CD4-positive, alpha-beta T cell treated with Interleukin-6 for 4 hours (primary cell): Measurements from ENCODE around the gene PHF21A.
"Not testable (repeated sequence)": the region's sequence is repeated elsewhere in the genome, so short reads cannot be mapped to it uniquely, and the experiment has no call there.

Experiments used
- DNase-seq: peaks from one replicate; pipeline ENCODE4 v3.0.0-alpha.2; 2020; ENCODE audit warnings: mixed read lengths

The PHF21A gene

DNA sequence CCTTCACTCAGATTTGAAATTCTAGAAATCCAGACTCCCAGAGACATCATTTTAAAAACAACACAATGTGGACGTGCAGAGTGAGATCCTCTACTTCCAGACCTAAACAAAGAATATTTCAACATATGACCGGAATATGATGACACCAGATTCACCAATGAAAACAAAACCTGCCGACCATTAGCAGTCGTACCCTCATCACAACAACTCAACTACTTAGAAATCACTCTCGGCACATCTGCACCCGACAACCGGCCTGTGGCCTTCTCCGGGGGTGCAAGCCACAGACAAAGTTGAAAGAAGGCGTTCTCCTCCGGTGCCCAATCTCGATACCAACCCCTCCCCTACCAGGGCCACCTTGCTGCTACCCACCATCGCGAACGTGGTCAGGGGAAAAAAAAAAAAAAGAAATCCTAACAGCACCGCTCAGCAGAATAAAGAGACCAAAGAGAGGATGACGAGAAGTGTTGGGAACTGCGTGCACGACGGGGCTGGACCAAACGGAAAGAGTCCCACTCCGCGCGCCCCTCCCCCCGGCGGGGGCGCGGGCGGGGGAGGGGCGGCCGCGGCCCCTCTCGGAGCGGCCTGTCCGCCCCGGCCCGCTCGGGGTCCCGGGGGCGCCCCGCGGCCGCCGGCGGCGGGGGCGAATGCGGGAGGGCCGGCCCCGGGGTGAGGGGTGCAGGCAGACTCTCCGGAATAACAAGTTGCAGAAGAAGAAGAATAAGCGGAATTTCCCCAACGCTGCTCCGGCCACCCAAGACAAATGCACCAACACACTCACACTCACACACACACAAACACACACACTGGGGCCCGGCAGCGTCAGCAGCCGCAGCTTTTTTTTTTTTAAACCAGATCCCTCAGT is 1.7 kb downstream of the PHF21A start:
- peak; percentile 64 for DNase-seq

DNA sequence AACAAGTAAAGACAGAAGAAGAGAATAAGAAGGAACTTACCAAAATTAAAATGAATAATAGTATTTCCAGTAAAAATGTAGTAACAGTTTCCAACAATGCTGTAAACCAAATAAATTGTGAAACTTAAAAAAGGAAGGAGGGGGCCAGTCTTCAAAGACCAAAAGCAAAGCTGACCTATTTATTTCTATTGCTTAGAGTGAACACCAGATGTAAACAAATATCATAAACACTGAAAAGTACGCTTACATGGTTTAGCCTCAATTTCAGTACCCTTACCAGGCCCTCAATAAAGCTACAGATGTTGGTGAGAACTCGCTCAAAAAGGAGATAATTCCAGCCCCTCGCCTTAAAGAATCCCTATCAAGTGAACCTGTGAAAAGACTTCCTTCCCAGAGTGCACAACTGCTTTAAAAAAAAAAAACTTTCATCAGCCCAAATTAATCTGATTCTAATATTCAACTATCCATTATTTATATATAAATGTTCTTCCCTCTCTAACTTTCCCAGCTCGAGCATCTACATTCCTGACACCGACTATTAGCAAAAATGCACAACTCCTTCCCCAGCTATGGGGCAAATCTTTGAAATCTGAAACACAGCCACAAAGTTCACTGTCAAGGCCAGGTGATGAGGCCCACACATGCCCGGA is 2.4 kb downstream of the PHF21A start:
- DNase-seq: peak; percentile 4

DNA sequence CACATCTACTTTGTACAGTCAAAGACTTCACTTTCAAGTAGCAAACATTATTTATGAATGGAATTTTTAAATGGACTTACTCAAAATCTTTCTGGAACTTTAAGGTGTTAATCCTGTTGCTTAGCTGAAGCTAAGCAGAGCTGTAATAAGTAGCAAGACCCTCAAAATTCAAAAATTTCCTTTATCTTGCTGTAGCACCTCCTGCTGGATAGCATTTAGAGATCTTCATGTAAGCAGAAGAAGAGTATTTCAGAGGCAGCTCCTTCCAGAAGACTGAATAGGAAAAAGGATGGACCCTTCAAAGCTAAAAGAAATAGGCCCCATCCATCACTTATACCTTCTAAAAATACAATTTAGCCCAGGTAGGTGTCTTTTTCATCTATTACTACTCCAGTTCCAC is 3.4 kb downstream of the PHF21A start:
- no peak for DNase-seq

DNA sequence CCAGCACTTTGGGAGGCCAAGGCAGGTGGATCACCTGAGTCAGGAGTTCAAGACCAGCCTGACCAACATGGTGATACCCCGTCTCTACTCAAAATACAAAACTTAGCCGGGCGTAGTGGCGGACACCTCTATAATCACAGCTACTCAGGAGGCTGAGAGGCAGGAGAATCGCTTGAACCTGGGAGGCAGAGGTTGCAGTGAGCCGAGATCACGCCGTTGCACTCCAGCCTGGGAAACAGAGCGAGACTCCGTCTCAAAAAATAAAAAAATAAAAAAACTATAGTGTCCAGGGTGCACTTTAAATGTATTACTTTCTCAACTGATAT is 4.6 kb downstream of the PHF21A start:
- not testable (repeated sequence) for DNase-seq

DNA sequence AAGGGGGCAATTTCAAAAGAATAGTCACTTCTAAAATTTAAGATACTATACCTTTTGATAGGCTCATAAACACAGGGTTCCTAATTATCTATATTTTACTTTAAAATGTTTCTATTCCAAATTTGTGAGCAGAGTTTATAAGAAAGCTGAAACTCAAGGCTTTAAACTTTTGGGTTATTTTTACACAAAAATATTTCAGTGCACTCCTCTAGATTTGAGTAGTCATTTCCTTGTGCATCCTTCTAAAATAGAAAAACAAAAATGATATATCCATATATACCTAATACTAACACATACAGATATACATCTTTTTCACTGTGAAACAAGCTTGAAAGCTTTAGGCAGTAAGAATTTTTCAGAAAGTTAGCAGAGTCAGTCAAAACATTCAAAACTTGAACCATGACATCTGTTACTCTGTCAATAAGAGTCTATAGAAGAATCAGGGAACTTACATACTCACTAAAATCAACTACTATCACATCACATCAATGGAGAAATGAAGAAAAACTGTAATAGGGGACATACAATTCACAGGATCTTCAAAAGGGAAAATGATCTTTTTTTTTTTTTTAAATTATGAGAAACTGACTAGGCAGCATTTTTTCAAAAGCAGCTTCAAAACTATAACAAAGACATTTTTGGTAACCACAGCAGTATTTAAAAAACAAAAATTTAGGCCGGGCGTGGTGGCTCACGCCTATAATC is 5.1 kb downstream of the PHF21A start:
- DNase-seq: no peak

DNA sequence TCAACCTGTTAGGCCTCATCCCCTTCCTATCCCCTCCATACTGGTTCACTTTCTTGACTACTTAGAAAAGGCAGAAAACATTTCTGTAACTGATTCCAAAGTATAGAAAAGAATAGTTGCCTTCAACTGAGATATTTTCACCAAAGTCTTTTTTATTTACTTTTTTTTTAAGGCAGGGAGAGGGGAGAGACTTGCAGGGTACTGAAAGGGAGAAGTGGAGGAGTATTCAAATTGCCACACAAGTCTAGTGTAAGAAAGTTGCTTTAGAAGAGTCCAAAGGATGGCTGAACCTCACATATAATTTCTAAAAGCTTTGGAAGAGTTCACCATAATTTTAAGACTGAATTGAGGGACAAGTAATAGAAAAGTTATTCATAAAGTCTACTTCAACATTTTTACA is 6.3 kb downstream of the PHF21A start:
- no peak for DNase-seq

DNA sequence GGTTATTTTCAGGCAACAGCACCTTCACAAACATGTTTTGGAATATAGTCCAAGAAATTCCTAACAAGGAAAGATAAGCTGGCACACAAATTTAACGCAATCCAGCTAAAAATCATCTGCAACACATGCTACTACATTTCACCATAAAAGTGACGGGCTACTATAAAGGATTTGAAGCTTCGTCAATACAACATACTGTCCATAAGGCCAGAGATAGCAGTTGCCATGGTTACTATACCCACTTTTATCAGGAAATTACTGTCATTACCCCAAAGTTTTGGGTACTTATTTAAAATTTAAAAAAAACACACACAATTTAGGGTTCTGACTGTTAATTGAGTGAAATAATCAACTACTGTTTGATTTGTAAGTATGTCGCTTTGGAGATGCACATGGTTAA is 6.9 kb downstream of the PHF21A start:
- no peak for DNase-seq

DNA sequence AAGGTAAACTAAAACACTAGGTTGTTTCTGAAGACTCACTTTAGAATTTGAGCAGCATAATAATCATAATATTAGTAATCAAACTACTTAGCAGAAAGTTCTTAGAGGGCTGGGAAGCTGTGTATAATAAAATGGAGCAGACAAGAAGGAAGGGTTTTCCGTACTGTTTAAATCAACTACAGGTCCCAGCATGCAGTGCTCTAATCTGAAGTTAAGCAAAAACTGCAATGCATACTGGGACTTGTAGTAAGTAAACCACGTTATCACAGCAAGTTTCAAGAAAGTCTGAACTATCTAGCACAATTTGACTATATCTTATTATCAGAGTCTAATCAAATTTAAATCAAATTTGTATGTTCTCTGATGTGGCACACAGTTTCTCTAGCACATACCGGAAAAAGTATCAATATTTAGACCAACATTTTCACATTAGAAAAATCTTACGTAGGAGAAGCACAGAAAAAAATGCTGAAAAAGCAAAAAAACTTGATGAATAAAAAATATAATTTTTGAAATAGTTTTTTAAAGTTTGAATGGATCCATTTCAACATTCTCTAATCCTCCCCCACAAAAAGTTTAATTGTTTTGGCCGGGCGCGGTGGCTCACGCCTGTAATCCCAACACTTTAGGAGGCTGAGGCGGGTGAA is 8.2 kb downstream of the PHF21A start:
- DNase-seq: peak; percentile 37

DNA sequence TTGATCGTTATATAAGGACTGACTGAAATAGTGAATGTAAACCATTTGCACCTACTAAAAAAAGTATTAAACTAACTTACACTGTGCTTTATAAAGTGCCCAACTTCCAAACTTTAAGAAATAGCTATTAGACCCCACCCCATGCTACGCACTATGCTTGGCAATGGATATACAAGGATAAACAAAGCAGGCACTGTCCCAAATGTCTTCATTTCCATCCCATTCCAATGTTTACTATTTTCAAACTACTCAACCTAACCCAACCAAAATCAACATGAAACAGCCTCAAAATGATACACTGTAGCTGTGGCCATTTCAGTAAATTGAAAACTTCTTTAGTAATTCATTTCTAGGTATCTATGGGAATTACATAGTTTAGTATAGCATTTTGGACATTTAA is 12.5 kb downstream of the PHF21A start:
- no peak for DNase-seq

DNA sequence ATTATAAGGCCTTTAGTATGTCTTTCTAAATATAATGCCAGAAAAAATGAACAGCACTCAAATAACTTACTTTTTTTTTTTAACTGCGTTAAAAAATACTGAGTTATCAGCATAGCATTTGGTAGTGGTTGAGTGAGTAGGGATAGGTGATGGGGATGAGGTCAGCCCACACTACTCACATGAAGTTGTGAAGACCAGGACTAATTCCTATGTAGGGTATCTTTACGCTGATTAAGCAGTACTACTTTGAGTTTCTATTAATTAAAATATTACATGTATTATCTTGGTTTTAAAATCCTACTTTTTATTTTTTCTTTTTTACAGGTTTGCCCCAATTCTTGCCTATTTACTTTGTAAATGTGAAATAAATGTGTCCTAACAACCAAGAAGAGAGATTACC is 13.5 kb downstream of the PHF21A start:
- DNase-seq: no peak

DNA sequence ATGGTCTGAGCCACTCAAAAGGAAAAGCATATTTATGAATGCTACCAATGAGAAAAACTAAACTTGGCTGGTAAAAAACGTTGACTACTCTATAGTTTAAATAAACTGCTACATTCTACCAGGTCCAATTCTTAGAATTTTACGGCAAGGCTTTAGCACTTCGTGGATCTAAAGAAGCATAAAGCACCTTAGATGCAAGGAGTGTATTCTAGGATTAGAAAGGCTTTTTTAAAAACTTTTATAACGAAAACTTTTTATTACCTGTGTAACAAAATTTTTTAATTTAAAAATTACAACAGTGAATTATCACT is 13.9 kb downstream of the PHF21A start:
- no peak for DNase-seq

DNA sequence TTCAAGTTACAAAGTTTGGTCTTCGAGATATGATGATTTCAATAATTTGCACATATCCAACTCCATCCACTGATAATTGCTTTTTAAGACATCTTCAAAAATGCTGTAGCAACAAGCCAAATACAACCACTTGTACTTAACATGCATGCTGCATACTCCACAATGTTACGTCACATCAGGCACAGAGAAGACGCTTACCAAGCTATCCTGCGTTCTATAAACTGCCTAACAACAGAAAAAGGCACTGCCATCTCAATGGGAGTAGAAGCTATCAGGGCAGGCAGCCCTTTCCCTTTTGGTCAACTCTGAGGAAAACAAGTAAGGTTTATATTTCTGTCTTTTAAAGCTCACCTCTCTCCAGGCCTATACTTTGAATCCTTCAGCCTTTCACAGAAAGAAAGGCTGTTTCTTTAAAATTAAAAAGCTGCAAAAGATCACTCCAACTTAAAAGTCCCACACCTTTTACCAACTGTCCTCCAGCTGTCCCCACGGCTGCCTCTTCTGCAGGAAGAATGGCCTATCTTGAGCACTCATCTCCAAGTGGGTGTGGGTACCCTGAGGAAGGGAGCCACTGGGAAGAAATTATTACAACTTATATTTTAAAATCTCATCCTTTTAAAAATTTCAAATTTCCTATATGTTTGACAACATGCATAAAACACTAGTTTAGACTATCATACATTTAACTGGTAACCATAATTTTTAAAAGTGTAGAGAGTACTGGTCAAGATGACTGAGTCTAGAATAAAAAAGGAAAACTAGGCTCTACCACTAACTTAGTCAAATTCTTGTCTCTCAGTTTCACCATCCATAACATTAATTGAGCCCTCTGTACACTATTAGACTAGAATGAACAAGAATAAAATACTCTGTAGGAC is 14.5 kb downstream of the PHF21A start:
- no peak for DNase-seq

DNA sequence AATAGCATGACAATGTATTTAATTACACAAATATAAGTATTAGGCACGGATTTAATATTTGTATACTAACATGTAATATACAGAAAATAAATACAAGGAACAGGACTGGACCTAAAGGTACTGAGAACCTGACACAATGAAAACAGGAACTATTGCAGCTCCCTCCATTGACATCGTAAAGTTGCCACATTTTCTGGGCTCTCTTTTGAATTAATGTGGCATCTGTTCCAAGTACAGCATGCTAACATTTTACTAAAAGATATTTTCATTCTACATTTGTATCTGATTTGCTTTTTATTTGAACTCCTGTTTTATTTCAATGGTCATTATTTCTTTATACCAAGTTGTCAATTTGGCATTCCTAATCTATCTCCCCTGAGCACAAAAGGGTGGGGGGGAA is 15.3 kb downstream of the PHF21A start:
- DNase-seq: no peak

DNA sequence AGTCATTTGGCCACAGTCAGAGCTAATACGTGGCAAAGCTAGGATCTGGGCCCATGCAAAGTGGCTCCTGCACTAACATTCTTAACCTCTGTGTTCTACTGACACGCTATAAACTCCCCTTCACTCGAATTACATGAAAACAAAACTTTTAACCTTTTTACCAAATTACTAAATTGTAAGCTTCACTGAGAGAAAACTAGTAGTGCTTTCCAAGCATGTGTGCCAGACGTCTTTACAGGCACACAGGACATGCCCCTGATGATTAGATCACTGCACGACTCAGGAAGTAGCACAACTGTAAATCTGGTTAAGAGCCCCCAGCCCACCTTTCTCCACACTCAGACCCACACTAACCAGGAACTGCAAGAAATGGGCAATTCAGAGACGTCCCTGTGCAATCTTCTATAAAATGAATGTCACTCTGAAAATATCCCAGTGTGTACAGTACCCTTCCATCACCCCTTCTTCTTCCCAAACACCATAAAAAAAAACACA is 16.1 kb downstream of the PHF21A start:
- DNase-seq: no peak

DNA sequence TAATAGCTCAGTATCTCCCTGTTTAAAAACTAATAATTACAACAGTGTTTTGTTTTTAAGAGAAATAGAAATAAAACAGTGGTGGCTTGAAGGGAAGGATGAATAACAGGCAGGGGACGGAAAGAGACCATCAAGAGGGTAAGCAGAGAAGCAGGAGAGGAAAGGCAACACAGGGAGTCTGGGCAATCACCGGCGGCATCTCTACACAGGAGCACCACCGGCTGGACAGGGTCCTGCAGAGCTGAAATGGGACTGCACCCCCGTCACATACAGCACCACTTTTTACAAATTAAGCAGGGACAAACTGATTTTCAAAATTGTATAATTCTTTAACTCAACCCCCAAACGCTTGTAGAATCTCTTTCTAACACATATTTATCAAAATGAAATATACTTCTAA is 18.4 kb downstream of the PHF21A start:
- DNase-seq: no peak

DNA sequence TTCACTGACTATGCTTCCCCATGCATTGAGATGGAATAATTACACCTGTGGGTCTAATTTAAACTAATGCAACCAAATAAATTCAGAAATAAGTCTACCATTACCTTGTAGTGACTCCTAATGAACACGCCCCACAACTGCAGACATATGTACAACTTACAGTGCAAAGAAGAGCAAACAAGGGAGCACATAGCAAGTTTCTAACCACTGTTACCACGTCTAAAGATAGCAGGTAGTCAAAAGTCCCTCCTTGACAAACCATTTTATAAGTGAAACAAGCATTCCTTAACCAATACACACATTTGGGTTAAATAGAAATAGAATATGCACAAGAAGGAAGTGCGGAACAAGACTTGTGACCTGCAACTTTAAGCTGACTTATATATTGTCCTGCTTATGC is 20.6 kb downstream of the PHF21A start:
- DNase-seq: no peak

DNA sequence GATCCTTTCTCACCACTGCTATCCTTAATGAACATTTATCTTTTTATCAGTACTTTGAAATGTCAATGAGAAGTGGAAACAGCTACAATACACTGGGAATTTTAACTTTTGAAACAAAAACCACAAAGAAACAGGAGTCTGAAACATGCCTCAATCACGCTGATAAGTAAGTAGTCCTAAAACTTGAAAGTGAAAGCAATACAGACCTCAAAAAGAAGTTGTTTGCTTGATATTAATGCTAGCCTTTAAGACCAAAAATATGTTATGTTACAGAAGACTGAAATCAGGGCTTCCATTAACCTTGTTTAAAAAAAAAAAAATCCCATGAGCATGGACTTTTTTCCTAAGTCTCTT is 21.3 kb downstream of the PHF21A start:
- DNase-seq: no peak

DNA sequence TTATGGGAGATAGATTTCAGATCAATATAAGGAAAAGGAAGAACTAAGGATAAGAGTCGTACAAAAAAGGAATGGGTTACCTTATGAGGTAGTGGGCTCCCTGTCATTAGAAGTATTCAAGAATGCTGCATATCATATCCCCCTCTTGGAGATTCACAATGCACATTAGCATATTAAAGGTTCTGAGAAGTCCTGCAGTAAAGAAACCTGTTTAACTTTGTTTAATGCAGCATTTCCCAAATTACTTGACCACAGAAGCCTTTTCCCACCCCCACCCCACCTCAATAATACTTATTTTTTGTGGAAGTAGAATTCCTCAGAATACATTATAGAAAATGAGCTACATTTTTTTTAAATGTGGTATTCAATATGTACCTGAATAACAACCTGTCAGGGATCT is 30.9 kb downstream of the PHF21A start:
- DNase-seq: no peak

DNA sequence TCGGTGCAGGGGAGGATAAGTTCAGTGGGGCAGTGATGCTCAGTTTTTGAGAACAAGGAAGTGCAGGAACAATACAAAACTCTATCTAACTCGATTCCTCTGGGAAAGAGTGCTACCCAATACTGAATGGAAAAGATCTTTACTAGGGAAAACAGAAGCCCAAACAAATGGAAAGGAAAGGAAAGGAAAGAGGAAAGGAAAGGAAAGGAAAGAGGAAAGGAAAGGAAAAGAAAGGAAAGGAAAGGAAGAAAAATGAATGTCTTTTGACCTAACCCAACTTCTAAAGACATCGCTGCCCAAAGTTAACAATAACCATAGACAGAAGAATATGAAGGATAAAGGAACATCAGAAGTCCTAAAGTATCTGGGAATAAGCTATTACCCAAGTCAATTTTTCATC is 41.6 kb downstream of the PHF21A start:
- no peak for DNase-seq

DNA sequence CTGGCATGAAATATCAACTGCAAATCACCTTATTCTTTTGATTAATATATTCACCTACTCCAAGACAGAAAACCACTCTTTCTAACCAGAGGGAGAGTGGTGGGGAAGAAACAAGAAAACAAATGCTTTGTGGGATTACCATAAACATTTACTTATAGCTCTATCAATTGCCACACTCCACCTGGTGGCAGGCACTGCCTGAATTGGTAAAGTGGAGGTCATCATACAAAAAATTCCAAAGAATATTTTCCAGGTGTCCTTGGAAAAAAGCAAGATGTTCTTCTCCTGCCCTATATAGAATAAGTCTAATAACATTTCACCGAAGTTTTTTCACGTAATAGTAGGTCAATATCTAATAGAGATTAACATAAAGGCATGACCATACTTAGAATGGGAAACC is 45.3 kb downstream of the PHF21A start:
- DNase-seq: no peak

DNA sequence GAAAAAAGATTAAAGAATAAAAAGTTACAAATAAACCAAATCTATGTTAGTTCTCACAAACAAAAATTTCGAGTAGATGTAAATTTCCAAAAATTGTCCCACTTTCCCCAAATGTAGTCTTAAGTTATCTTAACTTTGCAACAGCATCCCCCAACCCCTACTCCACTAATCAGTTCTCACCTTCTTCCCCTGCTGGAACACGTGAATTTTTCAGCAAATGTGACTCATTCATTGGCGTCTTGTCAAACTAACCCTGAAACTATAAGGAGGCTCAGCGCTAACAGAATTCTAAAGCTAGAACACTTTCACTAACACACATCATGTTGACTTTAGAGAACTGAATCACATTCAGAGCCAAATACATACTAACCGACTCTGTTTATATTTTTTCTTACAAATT is 46.1 kb downstream of the PHF21A start:
- DNase-seq: no peak

DNA sequence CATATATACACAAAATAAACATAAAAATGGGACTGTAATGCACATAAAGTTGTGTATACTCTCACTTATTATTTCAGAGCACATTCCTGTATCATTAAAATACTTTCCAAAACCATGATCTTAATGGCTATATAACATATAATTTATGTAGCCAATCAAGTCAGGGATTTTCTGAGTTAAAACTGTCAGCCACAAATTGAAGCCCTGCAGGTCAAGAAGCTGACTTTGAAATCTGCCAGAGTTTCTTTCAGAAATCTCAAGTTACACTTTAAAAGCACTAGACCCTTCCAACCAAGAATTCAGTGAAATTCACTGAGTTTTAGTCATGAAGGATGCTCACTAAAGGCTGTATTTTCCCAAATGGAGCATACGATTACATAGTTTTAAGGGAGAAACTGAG is 47.6 kb downstream of the PHF21A start:
- no peak for DNase-seq
